CD4-positive, alpha-beta T cell (primary cell): ENCODE measurements around the gene MCIDAS. TPM values are rescaled to one million over a fixed set of nuclear protein-coding genes. Genes with fewer than 3 reads are reported as not detected.

ENCODE experiments used
- ATAC-seq: fragments of 200-7000 bp; cut with Tn5 transposase; one replicate; pipeline ENCODE4 v1.10.0; 2022; ENCODE audit warnings: mild to moderate bottlenecking; ENCODE audit not compliant: poor library complexity
- CTCF ChIA-PET: fragments of 350-600 bp; sonication (Branson Sonifier 250); formaldehyde crosslinking; loops from one replicate; lab custom pipeline; 2021; ENCODE audit warnings: antibody characterized with exemption, inconsistent platforms; lab: Charles Lee
- POLR2A ChIA-PET: fragments of 350-600 bp; sonication (Branson Sonifier 250); formaldehyde crosslinking; loops from one replicate; lab custom pipeline; 2021; ENCODE audit warnings: antibody characterized with exemption, inconsistent platforms; lab: Charles Lee
- DNase-seq, 14 experiments: peaks; one replicate each; pipeline ENCODE4 v3.0.0-alpha.2; 2013 to 2020; ENCODE audit warnings: mixed read lengths in 2 of 14
- H3K27ac ChIP-seq, 2 donors: one replicate each; pipeline versions ENCODE4 v1.5.1 to v1.7.0; 2013; ENCODE audit warnings: low read length in 2 of 2, low read depth in 1 of 2, mild to moderate bottlenecking in 1 of 2
- H3K27me3 ChIP-seq, 2 experiments: 1 replicate in 1 of 2; 2 replicates in 1 of 2; pipeline versions ENCODE4 v1.6.1 to v1.7.0; 2013; ENCODE audit warnings: low read length in 2 of 2, control low read depth in 1 of 2, mild to moderate bottlenecking in 1 of 2, moderate library complexity in 1 of 2; ENCODE audit not compliant: insufficient read depth in 2 of 2, control insufficient read depth in 1 of 2
- H3K36me3 ChIP-seq: one replicate; pipeline ENCODE4 v1.6.1; 2013; ENCODE audit warnings: low read length, control low read depth; ENCODE audit not compliant: insufficient read depth
- H3K4me1 ChIP-seq: one replicate; pipeline ENCODE4 v1.6.1; 2013; ENCODE audit warnings: low read length, control low read depth; ENCODE audit not compliant: insufficient read depth
- H3K4me3 ChIP-seq: one replicate; pipeline ENCODE4 v1.5.1; 2013; ENCODE audit warnings: mild to moderate bottlenecking, low read length, moderate library complexity
- H3K9me3 ChIP-seq, 2 experiments: 1 replicate in 1 of 2; 2 replicates in 1 of 2; pipeline versions ENCODE4 v1.6.1 to v1.7.0; 2013; ENCODE audit warnings: low read length in 2 of 2, mild to moderate bottlenecking in 2 of 2, control low read depth in 1 of 2, moderate library complexity in 1 of 2; ENCODE audit not compliant: control insufficient read depth in 1 of 2, insufficient read depth in 1 of 2
- H3K27ac Mint-ChIP-seq: one replicate; pipeline ENCODE4 v1.8.0; 2020; ENCODE audit warnings: mixed read lengths
- H3K27me3 Mint-ChIP-seq: one replicate; pipeline ENCODE4 v1.8.0; 2021; ENCODE audit warnings: mixed read lengths
- H3K36me3 Mint-ChIP-seq: one replicate; pipeline ENCODE4 v1.8.0; 2021; ENCODE audit warnings: low read depth, mixed read lengths
- H3K4me1 Mint-ChIP-seq: one replicate; pipeline ENCODE4 v1.8.0; 2021; ENCODE audit warnings: low read depth, mixed read lengths
- H3K4me3 Mint-ChIP-seq: one replicate; pipeline ENCODE4 v1.8.0; 2020; ENCODE audit warnings: mild to moderate bottlenecking, mixed read lengths
- H3K9me3 Mint-ChIP-seq: one replicate; pipeline ENCODE4 v1.8.0; 2020; ENCODE audit warnings: mixed read lengths
- CTCF ChIP-seq: fragments of 200-600 bp; IDR thresholded peaks from one replicate; pipeline ENCODE4 v1.8.0; 2022; ENCODE audit warnings: antibody characterized with exemption, mild to moderate bottlenecking
- intact Hi-C, 2 experiments: fragments of 100-400 bp; cut with DNase I in 1 of 2; cut with micrococcal nuclease in 1 of 2; formaldehyde crosslinking; loops; one replicate each; pipeline versions ENCODE4 v1.15.1 to v1.9.0; 2023 to 2025; cut with DNase I, micrococcal nuclease
- total RNA-seq, 174 experiments: library from RNA in 2 of 174; stranded (reverse) in 2 of 174; gene quantifications; one replicate each; pipeline ENCODE4 v1.2.3 and lab custom pipeline; 2021 to 2026

The MCIDAS gene
- total RNA-seq, 2 experiments from 2014 or later = not detected

GRCh38 chr5:55225346-55225745 lies 1.8 kb downstream of the MCIDAS start:
- intact Hi-C loops = no loop called here
- no peak for ATAC-seq
- POLR2A ChIA-PET = interaction anchor here (2.5 kb wide), 1 partner anchor 8 kb away, joined by 19 read pairs; the partner anchor contains the start of gene CCNO

GRCh38 chr5:55223812-55224240 lies 3.3 kb downstream of the MCIDAS start:
- Histone ChIP-seq H3K4me1 (peaks cover 52% of the 10 kb centered on the region), H3K27ac (no peak overlapping the region), H3K36me3 (no peaks in the 10 kb centered on the region), H3K9me3 (peaks cover 0 to 40% of the 10 kb centered on the region in 2 experiments), H3K27me3 (peaks cover 88 to 97% of the 10 kb centered on the region in 2 experiments), H3K4me3 (peak overlapping the region; percentile 10)
- intact Hi-C loops = no loop called here
- ChIA-PET POLR2A (interaction anchor here (1.0 to 2.5 kb wide), 3 partner anchors 8 to 47 kb away, joined by 3 to 19 read pairs (median 5); partner anchors contain the start of gene CCNO), CTCF (interaction anchor here (1.0 kb wide), 1 partner anchor 8 kb away, joined by 4 read pairs; no protein-coding TSS in a partner anchor)
- peaks cover 53% of the 10 kb centered on the region for H3K4me1 Mint-ChIP-seq
- no peak for ATAC-seq
- no peak for DNase-seq
- H3K4me3 Mint-ChIP-seq = peak overlapping the region; percentile 60
- H3K9me3 Mint-ChIP-seq = no peaks in the 10 kb centered on the region
- no peak for TF ChIP-seq CTCF
- peaks cover 90% of the 10 kb centered on the region for H3K27me3 Mint-ChIP-seq
- no peak overlapping the region for H3K27ac Mint-ChIP-seq
- H3K36me3 Mint-ChIP-seq = no peaks in the 10 kb centered on the region

More at GRCh38 chr5:55225346-55225745, 1.8 kb downstream of the MCIDAS start:
- Mint-ChIP-seq H3K27me3 (peaks cover 90% of the 10 kb centered on the region), H3K9me3 (no peaks in the 10 kb centered on the region), H3K4me1 (peaks cover 51% of the 10 kb centered on the region), H3K4me3 (peak overlapping the region; percentile 55), H3K36me3 (no peaks in the 10 kb centered on the region), H3K27ac (no peak overlapping the region)
- Histone ChIP-seq H3K27me3 (peaks cover 94 to 97% of the 10 kb centered on the region in 2 experiments), H3K36me3 (no peaks in the 10 kb centered on the region), H3K9me3 (peaks cover 0 to 37% of the 10 kb centered on the region in 2 experiments), H3K4me1 (peaks cover 48% of the 10 kb centered on the region), H3K27ac (no peak overlapping the region), H3K4me3 (no peak overlapping the region)
- CTCF ChIA-PET = interaction anchor here (1.3 kb wide), 1 partner anchor 12 kb away, joined by 4 read pairs; no protein-coding TSS in a partner anchor
- DNase-seq = no peak
- TF ChIP-seq CTCF = no peak

- Histone ChIP-seq H3K9me3 (peaks cover 0 to 40% of the 10 kb centered on the region in 2 experiments), H3K4me3 (peak overlapping the region; percentile 10), H3K4me1 (peaks cover 52% of the 10 kb centered on the region), H3K27me3 (peaks cover 81 to 96% of the 10 kb centered on the region in 2 experiments), H3K27ac (no peak overlapping the region), H3K36me3 (no peaks in the 10 kb centered on the region)
- DNase-seq (peak in 3 of 14 experiments; percentile 22 to 35 (median 32)), ATAC-seq (peak; percentile 15)
- intact Hi-C loops = no loop called here
- Mint-ChIP-seq H3K4me3 (peak overlapping the region; percentile 72), H3K27me3 (peaks cover 90% of the 10 kb centered on the region), H3K9me3 (no peaks in the 10 kb centered on the region), H3K27ac (no peak overlapping the region), H3K4me1 (peaks cover 53% of the 10 kb centered on the region), H3K36me3 (no peaks in the 10 kb centered on the region)
- ChIA-PET POLR2A (interaction anchor here (1.0 to 2.5 kb wide), 3 partner anchors 8 to 46 kb away, joined by 3 to 19 read pairs (median 5); partner anchors contain the start of gene CCNO), CTCF (interaction anchor here (1.0 kb wide), 1 partner anchor 9 kb away, joined by 4 read pairs; no protein-coding TSS in a partner anchor)
- no peak for TF ChIP-seq CTCF
These were observed 3.9 kb downstream of the MCIDAS start for GRCh38 chr5:55222985-55223811.
